ENCODE results near the gene ERN1.

DNA sequence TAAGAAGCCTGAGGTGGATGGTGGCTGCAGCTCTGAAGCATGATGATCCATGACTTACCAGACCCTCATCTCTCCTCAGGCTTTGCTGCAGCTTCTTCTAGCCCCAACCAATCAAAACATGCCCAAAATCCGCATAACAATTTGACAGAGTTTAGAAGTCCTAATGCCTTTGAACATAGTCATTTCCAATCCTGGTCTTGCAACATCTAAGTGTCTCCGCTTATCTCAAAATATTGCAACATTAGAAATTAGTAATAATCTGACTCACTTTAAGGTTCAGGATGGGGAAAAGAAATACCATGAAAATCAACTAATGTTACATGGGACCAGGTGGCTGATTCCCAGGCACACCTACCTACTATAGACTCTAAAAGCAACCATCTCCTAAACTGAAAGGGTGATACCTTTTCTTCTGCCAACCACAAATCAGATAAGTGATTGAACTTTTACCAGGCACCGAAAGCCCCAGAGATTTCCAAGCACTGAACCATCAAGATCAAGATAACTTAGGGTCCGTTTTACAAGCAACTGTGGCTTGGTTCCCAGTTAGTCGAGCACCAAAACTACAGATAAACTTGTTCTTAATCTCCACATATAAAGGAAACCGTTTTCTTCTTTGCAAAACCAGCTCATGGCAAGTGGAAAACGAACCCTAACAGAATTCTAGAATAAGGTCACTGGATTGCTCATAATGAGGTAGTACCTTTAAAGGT is 14.0 kb downstream of the ERN1 start:
- TF ChIP-seq, protein P1, sequence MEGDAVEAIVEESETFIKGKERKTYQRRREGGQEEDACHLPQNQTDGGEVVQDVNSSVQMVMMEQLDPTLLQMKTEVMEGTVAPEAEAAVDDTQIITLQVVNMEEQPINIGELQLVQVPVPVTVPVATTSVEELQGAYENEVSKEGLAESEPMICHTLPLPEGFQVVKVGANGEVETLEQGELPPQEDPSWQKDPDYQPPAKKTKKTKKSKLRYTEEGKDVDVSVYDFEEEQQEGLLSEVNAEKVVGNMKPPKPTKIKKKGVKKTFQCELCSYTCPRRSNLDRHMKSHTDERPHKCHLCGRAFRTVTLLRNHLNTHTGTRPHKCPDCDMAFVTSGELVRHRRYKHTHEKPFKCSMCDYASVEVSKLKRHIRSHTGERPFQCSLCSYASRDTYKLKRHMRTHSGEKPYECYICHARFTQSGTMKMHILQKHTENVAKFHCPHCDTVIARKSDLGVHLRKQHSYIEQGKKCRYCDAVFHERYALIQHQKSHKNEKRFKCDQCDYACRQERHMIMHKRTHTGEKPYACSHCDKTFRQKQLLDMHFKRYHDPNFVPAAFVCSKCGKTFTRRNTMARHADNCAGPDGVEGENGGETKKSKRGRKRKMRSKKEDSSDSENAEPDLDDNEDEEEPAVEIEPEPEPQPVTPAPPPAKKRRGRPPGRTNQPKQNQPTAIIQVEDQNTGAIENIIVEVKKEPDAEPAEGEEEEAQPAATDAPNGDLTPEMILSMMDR (IDR thresholded peaks at IDR 0.05 in 4 of 5, conservative IDR thresholded peaks at IDR 0.05 in 1 of 5): no peak
- no peak for TF ChIP-seq POLR2A (IDR thresholded peaks at IDR 0.05)

All from gastrocnemius medialis (tissue), 4 donors.